ENCODE data around the gene NIPSNAP2.
"Not testable (repeated sequence)": the region's sequence is repeated elsewhere in the genome, so short reads cannot be mapped to it uniquely, and the experiment has no call there.

NIPSNAP2 gene

GRCh38 chr7:55964261-55965099 is at the start of gene NIPSNAP2:
Gene NIPSNAP2, plus strand, starts transcription at chr7:55964585. Its CDS starts 25 bp downstream, at chr7:55964610.
- Mint-ChIP-seq H3K36me3 (ENCODE audit: low read depth) (peaks cover 5% of the 10 kb centered on the region), H3K9me3 (no peaks in the 10 kb centered on the region), H3K4me1 (ENCODE audit: low read depth) (peaks cover 25% of the 10 kb centered on the region), H3K4me3 (peak within 1 kb of the TSS; percentile 86), H3K27ac (peak within 1 kb of the TSS; percentile 85), H3K27me3 (ENCODE audit: low read depth) (no peaks in the 10 kb centered on the region)

GRCh38 chr7:55917771-55918170 is 46.6 kb upstream of the NIPSNAP2 start:
- Mint-ChIP-seq H3K36me3 (ENCODE audit: low read depth) (peaks cover under 1% of the 10 kb centered on the region), H3K4me1 (ENCODE audit: low read depth) (peaks cover under 1% of the 10 kb centered on the region), H3K4me3 (no peak overlapping the region), H3K27ac (no peak overlapping the region), H3K9me3 (peaks cover 10% of the 10 kb centered on the region), H3K27me3 (ENCODE audit: low read depth) (no peaks in the 10 kb centered on the region)

GRCh38 chr7:55928006-55928767 is 36.2 kb upstream of the NIPSNAP2 start:
- no peaks in the 10 kb centered on the region for H3K27me3 Mint-ChIP-seq (ENCODE audit: low read depth)
- H3K9me3 Mint-ChIP-seq, result peaks cover 12% of the 10 kb centered on the region
- H3K36me3 Mint-ChIP-seq (ENCODE audit: low read depth), result no peaks in the 10 kb centered on the region
- H3K27ac Mint-ChIP-seq, result no peak overlapping the region
- no peak overlapping the region for H3K4me3 Mint-ChIP-seq
- H3K4me1 Mint-ChIP-seq (ENCODE audit: low read depth), result no peaks in the 10 kb centered on the region

GRCh38 chr7:55931421-55932151 is 32.8 kb upstream of the NIPSNAP2 start:
- H3K4me1 Mint-ChIP-seq (ENCODE audit: low read depth), result no peaks in the 10 kb centered on the region
- peaks cover 2% of the 10 kb centered on the region for H3K36me3 Mint-ChIP-seq (ENCODE audit: low read depth)
- no peaks in the 10 kb centered on the region for H3K27me3 Mint-ChIP-seq (ENCODE audit: low read depth)
- H3K9me3 Mint-ChIP-seq, result peaks cover 27% of the 10 kb centered on the region
- no peak overlapping the region for H3K27ac Mint-ChIP-seq
- H3K4me3 Mint-ChIP-seq, result no peak overlapping the region

GRCh38 chr7:55939514-55940123 is 24.8 kb upstream of the NIPSNAP2 start:
- H3K27me3 Mint-ChIP-seq (ENCODE audit: low read depth), result no peaks in the 10 kb centered on the region
- H3K4me3 Mint-ChIP-seq, result no peak overlapping the region
- no peak overlapping the region for H3K27ac Mint-ChIP-seq
- H3K9me3 Mint-ChIP-seq, result peaks cover 54% of the 10 kb centered on the region
- H3K36me3 Mint-ChIP-seq (ENCODE audit: low read depth), result peaks cover 13% of the 10 kb centered on the region
- no peaks in the 10 kb centered on the region for H3K4me1 Mint-ChIP-seq (ENCODE audit: low read depth)

GRCh38 chr7:55946545-55946944 is 17.8 kb upstream of the NIPSNAP2 start:
- H3K27ac Mint-ChIP-seq, result no peak overlapping the region

GRCh38 chr7:55951637-55952351 is 12.6 kb upstream of the NIPSNAP2 start, which contains the start of gene MRPS17:
Gene MRPS17, plus strand, starts transcription at chr7:55951877. Its CDS starts 1,319 bp downstream, at chr7:55953196.
- Mint-ChIP-seq H3K27ac (peak within 1 kb of the TSS; percentile 95), H3K4me1 (ENCODE audit: low read depth) (peaks cover 6% of the 10 kb centered on the region), H3K36me3 (ENCODE audit: low read depth) (peaks cover 9% of the 10 kb centered on the region), H3K9me3 (no peaks in the 10 kb centered on the region), H3K27me3 (ENCODE audit: low read depth) (no peaks in the 10 kb centered on the region), H3K4me3 (peak within 1 kb of the TSS; percentile 96)

More at GRCh38 chr7:55946545-55946944, 17.8 kb upstream of the NIPSNAP2 start:
- H3K27me3 Mint-ChIP-seq (ENCODE audit: low read depth), result no peaks in the 10 kb centered on the region
- no peak overlapping the region for H3K4me3 Mint-ChIP-seq
- H3K36me3 Mint-ChIP-seq (ENCODE audit: low read depth), result no peaks in the 10 kb centered on the region
- peaks cover 20% of the 10 kb centered on the region for H3K9me3 Mint-ChIP-seq
- H3K4me1 Mint-ChIP-seq (ENCODE audit: low read depth), result no peaks in the 10 kb centered on the region

- not testable (repeated sequence) for H3K9me3 Mint-ChIP-seq; H3K36me3 Mint-ChIP-seq (ENCODE audit: low read depth); H3K27me3 Mint-ChIP-seq (ENCODE audit: low read depth); H3K4me1 Mint-ChIP-seq (ENCODE audit: low read depth)
- Mint-ChIP-seq H3K4me3 (peak overlapping the region; percentile 96), H3K27ac (peak overlapping the region; percentile 95)
Measured at GRCh38 chr7:55952352-55952671, 12.1 kb upstream of the NIPSNAP2 start.

GRCh38 chr7:55953707-55954475 is 10.5 kb upstream of the NIPSNAP2 start:
- H3K9me3 Mint-ChIP-seq, result no peaks in the 10 kb centered on the region
- H3K36me3 Mint-ChIP-seq (ENCODE audit: low read depth), result peaks cover 9% of the 10 kb centered on the region
- peak overlapping the region; percentile 96 for H3K4me3 Mint-ChIP-seq
- peaks cover 6% of the 10 kb centered on the region for H3K4me1 Mint-ChIP-seq (ENCODE audit: low read depth)
- H3K27ac Mint-ChIP-seq, result no peak overlapping the region
- H3K27me3 Mint-ChIP-seq (ENCODE audit: low read depth), result no peaks in the 10 kb centered on the region

GRCh38 chr7:55957190-55957589 is 7.2 kb upstream of the NIPSNAP2 start:
- Mint-ChIP-seq H3K27ac (no peak overlapping the region), H3K27me3 (ENCODE audit: low read depth) (no peaks in the 10 kb centered on the region), H3K36me3 (ENCODE audit: low read depth) (peaks cover 8% of the 10 kb centered on the region), H3K4me3 (no peak overlapping the region), H3K4me1 (ENCODE audit: low read depth) (peaks cover 6% of the 10 kb centered on the region), H3K9me3 (no peaks in the 10 kb centered on the region)

- Mint-ChIP-seq H3K4me3 (no peak overlapping the region), H3K27ac (no peak overlapping the region), H3K27me3 (ENCODE audit: low read depth) (no peaks in the 10 kb centered on the region), H3K9me3 (no peaks in the 10 kb centered on the region), H3K4me1 (ENCODE audit: low read depth) (peaks cover 16% of the 10 kb centered on the region), H3K36me3 (ENCODE audit: low read depth) (no peaks in the 10 kb centered on the region)
Measured at GRCh38 chr7:55962014-55962413, 2.4 kb upstream of the NIPSNAP2 start.

- peak overlapping the region; percentile 70 for H3K4me3 Mint-ChIP-seq
Measured at GRCh38 chr7:55963584-55964168, 709 bp upstream of the NIPSNAP2 start.

GRCh38 chr7:55965100-55965470 is 700 bp downstream of the NIPSNAP2 start:
- Mint-ChIP-seq H3K4me3 (peak overlapping the region; percentile 86), H3K36me3 (ENCODE audit: low read depth) (peaks cover 7% of the 10 kb centered on the region), H3K27me3 (ENCODE audit: low read depth) (no peaks in the 10 kb centered on the region), H3K4me1 (ENCODE audit: low read depth) (peaks cover 27% of the 10 kb centered on the region), H3K27ac (peak overlapping the region; percentile 85), H3K9me3 (no peaks in the 10 kb centered on the region)

More at GRCh38 chr7:55963584-55964168, 709 bp upstream of the NIPSNAP2 start:
- Mint-ChIP-seq H3K36me3 (ENCODE audit: low read depth) (peaks cover 2% of the 10 kb centered on the region), H3K27me3 (ENCODE audit: low read depth) (no peaks in the 10 kb centered on the region), H3K27ac (peak overlapping the region; percentile 72), H3K9me3 (no peaks in the 10 kb centered on the region), H3K4me1 (ENCODE audit: low read depth) (peaks cover 19% of the 10 kb centered on the region)
